NCI-H1436 treated with DMSO at 0.1 percent for 48 hours (cell line): ENCODE data around the gene AKAP1.

Source experiments
- DNase-seq: peaks from one replicate; lab custom pipeline; 2025; lab: John Stamatoyannopoulos, UW

The AKAP1 gene

GRCh38 chr17:57106107-57106835 lies 21.2 kb downstream of the AKAP1 start:
- no peak for DNase-seq

GRCh38 chr17:57106836-57107497 lies 21.9 kb downstream of the AKAP1 start:
- no peak for DNase-seq

GRCh38 chr17:57107498-57108101 lies 22.6 kb downstream of the AKAP1 start:
- no peak for DNase-seq

GRCh38 chr17:57108671-57109392 lies 23.8 kb downstream of the AKAP1 start:
- no peak for DNase-seq

GRCh38 chr17:57109393-57110151 lies 24.5 kb downstream of the AKAP1 start:
- no peak for DNase-seq

GRCh38 chr17:57110152-57110542 lies 25.1 kb downstream of the AKAP1 start:
- no peak for DNase-seq

GRCh38 chr17:57110579-57111325 lies 25.7 kb downstream of the AKAP1 start:
- no peak for DNase-seq

- no peak for DNase-seq
Measured at GRCh38 chr17:57111386-57111785, 26.3 kb downstream of the AKAP1 start.

- DNase-seq = no peak
Measured at GRCh38 chr17:57113011-57113410, 28.0 kb downstream of the AKAP1 start.

GRCh38 chr17:57113656-57114055 lies 28.6 kb downstream of the AKAP1 start:
- DNase-seq = no peak

- DNase-seq = no peak
Measured at GRCh38 chr17:57114085-57114673, 29.1 kb downstream of the AKAP1 start.

GRCh38 chr17:57115377-57115776 lies 30.3 kb downstream of the AKAP1 start:
- DNase-seq = no peak

GRCh38 chr17:57115916-57116315 lies 30.9 kb downstream of the AKAP1 start:
- DNase-seq = no peak

- DNase-seq = no peak
Measured at GRCh38 chr17:57117798-57118197, 32.8 kb downstream of the AKAP1 start.

- no peak for DNase-seq
Measured at GRCh38 chr17:57120814-57121213, 35.8 kb downstream of the AKAP1 start.

GRCh38 chr17:57121308-57122042 lies 36.4 kb downstream of the AKAP1 start:
- DNase-seq = no peak

- DNase-seq = no peak
Measured at GRCh38 chr17:57124053-57124452, 39.0 kb downstream of the AKAP1 start.

GRCh38 chr17:57125406-57125805 lies 40.4 kb downstream of the AKAP1 start:
- no peak for DNase-seq

- DNase-seq = no peak
Measured at GRCh38 chr17:57125866-57126265, 40.8 kb downstream of the AKAP1 start.
